WTC11 (cell line): ENCODE measurements around the gene BCS1L. TPM values are rescaled to one million over a fixed set of nuclear protein-coding genes. Genes with fewer than 3 reads are reported as not detected.
A peak's percentile ranks its signal among the peaks of the same experiment; 100 is the strongest.

Experiments
- ATAC-seq: fragments of 200-7000 bp; cut with Tn5 transposase; 2 replicates; pipeline ENCODE4 v1.10.0; 2021; ENCODE audit warnings: mild to moderate bottlenecking, moderate library complexity
- CTCF ChIA-PET: fragments of 300-600 bp; sonication (Branson Sonifier 250); formaldehyde crosslinking; loops from one replicate; lab custom pipeline; 2021; ENCODE audit warnings: antibody characterized with exemption; lab: Charles Lee
- POLR2A ChIA-PET: fragments of 350-600 bp; sonication (Branson Sonifier 250); formaldehyde crosslinking; loops from one replicate; lab custom pipeline; 2021; ENCODE audit warnings: antibody characterized with exemption; lab: Charles Lee
- DNase-seq: peaks from one replicate; pipeline ENCODE4 v3.0.0; 2021; ENCODE audit warnings: low spot score
- H3K27ac Mint-ChIP-seq: 2 replicates; pipeline ENCODE4 v1.8.0; 2021; ENCODE audit warnings: mixed read lengths
- H3K27me3 Mint-ChIP-seq: 2 replicates; pipeline ENCODE4 v1.8.0; 2021; ENCODE audit warnings: low read depth, mild to moderate bottlenecking, moderate library complexity, mixed read lengths
- H3K36me3 Mint-ChIP-seq: 2 replicates; pipeline ENCODE4 v1.8.0; 2021; ENCODE audit warnings: mixed read lengths
- H3K4me1 Mint-ChIP-seq: 2 replicates; pipeline ENCODE4 v1.8.0; 2022; ENCODE audit warnings: mixed read lengths
- H3K4me3 Mint-ChIP-seq: 2 replicates; pipeline ENCODE4 v1.8.0; 2021; ENCODE audit warnings: mild to moderate bottlenecking, moderate library complexity, mixed read lengths
- H3K9me3 Mint-ChIP-seq: 2 replicates; pipeline ENCODE4 v1.8.0; 2021; ENCODE audit warnings: mixed read lengths
- CDX4 ChIP-seq: fragments of 250-450 bp; sonication (Bioruptor Pico); IDR thresholded peaks from 2 replicates; pipeline ENCODE4 v1.9.0; 2021; ENCODE audit warnings: moderate library complexity, mild to moderate bottlenecking, inconsistent platforms, borderline replicate concordance
- ELF4 ChIP-seq: sonication (generic); formaldehyde crosslinking; IDR thresholded peaks from 2 replicates; pipeline ENCODE4 v1.8.1; 2022; ENCODE audit warnings: low read depth, mild to moderate bottlenecking, moderate library complexity, missing genetic modification reagents
- ERG ChIP-seq: fragments of 250-450 bp; sonication (Bioruptor Pico); IDR thresholded peaks from 2 replicates; pipeline ENCODE4 v1.8.0; 2021; ENCODE audit warnings: mild to moderate bottlenecking
- FOXP1 ChIP-seq: sonication (generic); formaldehyde crosslinking; IDR thresholded peaks from 2 replicates; pipeline ENCODE4 v1.8.0; 2022; ENCODE audit warnings: missing genetic modification reagents, mild to moderate bottlenecking, moderate library complexity, borderline replicate concordance
- GABPB1 ChIP-seq: sonication (generic); formaldehyde crosslinking; IDR thresholded peaks from 2 replicates; pipeline ENCODE4 v1.8.1; 2023; ENCODE audit warnings: mild to moderate bottlenecking, missing genetic modification reagents
- IRF2 ChIP-seq: sonication (generic); formaldehyde crosslinking; IDR thresholded peaks from 2 replicates; pipeline ENCODE4 v1.8.0; 2022; ENCODE audit warnings: low read depth, missing genetic modification reagents, borderline replicate concordance
- JUN ChIP-seq: sonication (generic); formaldehyde crosslinking; IDR thresholded peaks from 2 replicates; pipeline ENCODE4 v1.8.0; 2023; ENCODE audit warnings: mild to moderate bottlenecking, missing genetic modification reagents
- KAT7 ChIP-seq: sonication (generic); formaldehyde crosslinking; IDR thresholded peaks from 2 replicates; pipeline ENCODE4 v1.8.1; 2023; ENCODE audit warnings: missing genetic modification reagents, mild to moderate bottlenecking, borderline replicate concordance
- NFATC4 ChIP-seq: fragments of 250-450 bp; sonication (Bioruptor Pico); IDR thresholded peaks from 2 replicates; pipeline ENCODE4 v1.9.0; 2021; ENCODE audit warnings: mild to moderate bottlenecking
- NFE2L1 ChIP-seq: sonication (generic); formaldehyde crosslinking; IDR thresholded peaks from 2 replicates; pipeline ENCODE4 v1.8.1; 2023; ENCODE audit warnings: missing genetic modification reagents
- NFYB ChIP-seq: sonication (generic); formaldehyde crosslinking; conservative IDR thresholded peaks from 2 replicates; pipeline ENCODE4 v1.8.0; 2022; ENCODE audit warnings: low read depth, missing genetic modification reagents
- NR2C2 ChIP-seq: sonication (generic); formaldehyde crosslinking; IDR thresholded peaks from 2 replicates; pipeline ENCODE4 v1.8.0; 2022; ENCODE audit warnings: mild to moderate bottlenecking, missing genetic modification reagents
- NR3C1 ChIP-seq: sonication (generic); formaldehyde crosslinking; conservative IDR thresholded peaks from 2 replicates; pipeline ENCODE4 v1.8.1; 2023; ENCODE audit warnings: low read depth, mild to moderate bottlenecking, missing genetic modification reagents
- OVOL2 ChIP-seq: fragments of 250-450 bp; sonication (Bioruptor Pico); IDR thresholded peaks from 2 replicates; pipeline ENCODE4 v1.9.0; 2021; ENCODE audit warnings: mild to moderate bottlenecking, borderline replicate concordance
- PRRX2 ChIP-seq: fragments of 250-450 bp; sonication (Bioruptor Pico); IDR thresholded peaks from 2 replicates; pipeline ENCODE4 v1.8.0; 2021; ENCODE audit warnings: mild to moderate bottlenecking
- RORB ChIP-seq: fragments of 250-450 bp; sonication (Bioruptor Pico); IDR thresholded peaks from 2 replicates; pipeline ENCODE4 v1.9.0; 2021; ENCODE audit warnings: mild to moderate bottlenecking
- SMAD4 ChIP-seq: sonication (generic); formaldehyde crosslinking; IDR thresholded peaks from 2 replicates; pipeline ENCODE4 v1.8.0; 2022; ENCODE audit warnings: mild to moderate bottlenecking, missing genetic modification reagents
- ZMAT4 ChIP-seq: fragments of 250-450 bp; sonication (Bioruptor Pico); IDR thresholded peaks from 2 replicates; pipeline ENCODE4 v1.9.0; 2021; ENCODE audit warnings: mild to moderate bottlenecking
- ZNF121 ChIP-seq: sonication (generic); formaldehyde crosslinking; IDR thresholded peaks from 2 replicates; pipeline ENCODE4 v1.8.0; 2023; ENCODE audit warnings: missing genetic modification reagents
- ZNF396 ChIP-seq: fragments of 250-450 bp; sonication (Bioruptor Pico); IDR thresholded peaks from 2 replicates; pipeline ENCODE4 v1.8.0; 2021; ENCODE audit warnings: mild to moderate bottlenecking, moderate library complexity, borderline replicate concordance
- ZNF512 ChIP-seq: sonication (generic); formaldehyde crosslinking; IDR thresholded peaks from 2 replicates; pipeline ENCODE4 v1.8.1; 2022; ENCODE audit warnings: missing genetic modification reagents, borderline replicate concordance
- total RNA-seq: library from RNA; stranded (reverse); gene quantifications from 3 replicates; pipeline ENCODE4 v1.2.3, GENCODE V29; 2021
- TF ChIP-seq, protein P1 (sequence below): sonication (generic); formaldehyde crosslinking; IDR thresholded peaks from 2 replicates; pipeline ENCODE4 v1.8.1; 2023; ENCODE audit warnings: mild to moderate bottlenecking, missing genetic modification reagents, moderate library complexity
- TF ChIP-seq, protein P2 (sequence below): sonication (generic); formaldehyde crosslinking; IDR thresholded peaks from 2 replicates; pipeline ENCODE4 v1.8.1; 2022; ENCODE audit warnings: mild to moderate bottlenecking, missing genetic modification reagents, moderate library complexity, borderline replicate concordance
- TF ChIP-seq, protein P3 (sequence below): sonication (generic); formaldehyde crosslinking; IDR thresholded peaks from 2 replicates; pipeline ENCODE4 v1.8.0; 2023; ENCODE audit warnings: missing genetic modification reagents
- TF ChIP-seq, protein P4 (sequence below): fragments of 250-450 bp; sonication (Bioruptor Pico); IDR thresholded peaks from 2 replicates; pipeline ENCODE4 v2.1.2; 2022; ENCODE audit warnings: mild to moderate bottlenecking, moderate library complexity
- TF ChIP-seq, protein P5 (sequence below): sonication (generic); formaldehyde crosslinking; IDR thresholded peaks from 2 replicates; pipeline ENCODE4 v1.8.1; 2022; ENCODE audit warnings: low read depth, missing genetic modification reagents, borderline replicate concordance

Gene BCS1L
- total RNA-seq, 1 experiment from 2014 or later, result 32.7 TPM

DNA sequence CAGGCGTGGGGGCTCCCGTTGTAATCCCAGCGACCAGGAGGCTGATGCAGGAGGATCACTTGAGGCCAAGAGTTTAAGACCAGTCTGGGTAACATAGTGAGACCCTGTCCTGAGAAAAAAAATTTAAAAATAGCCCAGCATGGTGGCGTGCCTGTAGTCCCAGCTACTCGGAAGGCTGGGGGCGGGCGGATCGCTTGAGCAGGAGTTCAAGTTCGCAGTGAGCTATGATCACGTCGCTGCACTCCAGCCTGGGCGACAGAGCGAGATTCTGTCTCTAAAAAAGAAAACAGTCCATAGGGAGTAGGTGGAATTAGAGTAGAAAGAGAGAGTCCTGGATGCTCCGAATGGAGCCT, 50.8 kb downstream of the BCS1L start (continued):
- TF ChIP-seq, protein P1, sequence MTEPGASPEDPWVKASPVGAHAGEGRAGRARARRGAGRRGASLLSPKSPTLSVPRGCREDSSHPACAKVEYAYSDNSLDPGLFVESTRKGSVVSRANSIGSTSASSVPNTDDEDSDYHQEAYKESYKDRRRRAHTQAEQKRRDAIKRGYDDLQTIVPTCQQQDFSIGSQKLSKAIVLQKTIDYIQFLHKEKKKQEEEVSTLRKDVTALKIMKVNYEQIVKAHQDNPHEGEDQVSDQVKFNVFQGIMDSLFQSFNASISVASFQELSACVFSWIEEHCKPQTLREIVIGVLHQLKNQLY (CRISPR knock-in tag), result no peak
- TF ChIP-seq, all 79 proteins: peak for 0

DNA sequence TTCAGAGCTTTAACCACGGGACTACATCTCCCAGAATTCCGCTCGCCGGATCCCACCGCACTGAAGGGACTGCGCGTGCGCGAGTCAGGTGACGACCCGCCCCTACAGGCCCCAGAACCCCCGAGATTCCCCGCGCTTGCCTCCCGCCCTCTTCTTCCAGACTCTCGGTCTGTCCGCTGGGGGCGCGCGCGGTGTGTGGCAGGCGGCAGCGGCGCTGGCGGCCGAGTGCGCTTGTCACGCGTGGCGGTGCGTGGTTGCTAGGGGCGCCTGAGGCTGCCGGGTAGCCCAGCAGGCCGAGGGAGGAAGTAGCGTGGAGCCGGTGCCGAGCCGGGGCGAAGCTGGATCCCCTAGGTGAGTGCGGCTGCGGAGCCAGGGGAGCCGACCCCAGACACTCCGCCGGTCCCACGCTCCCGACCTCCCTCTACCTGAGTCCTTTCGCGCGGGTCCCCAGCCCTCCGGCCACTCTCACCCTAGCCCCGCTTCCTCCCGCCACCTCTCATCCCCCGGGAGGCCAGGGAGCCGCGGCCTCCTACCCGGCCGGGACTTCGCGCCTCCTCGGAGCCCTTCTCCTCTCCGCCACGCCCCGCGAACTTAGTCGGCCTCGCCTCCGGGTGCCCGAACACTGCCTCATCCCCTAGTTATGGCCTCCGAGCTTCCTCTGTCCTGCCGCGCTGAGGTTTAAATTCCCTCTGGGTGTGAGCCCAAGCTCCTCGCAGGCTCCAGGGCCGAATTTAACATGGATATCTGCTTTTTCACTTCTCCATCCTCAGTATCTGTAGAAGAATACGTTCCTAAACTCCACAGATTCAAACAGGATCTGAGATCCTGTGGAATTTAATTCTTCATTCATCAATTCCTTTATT, 51.4 kb downstream of the BCS1L start, which contains the start of gene TTLL4:
Gene TTLL4, plus strand, starts transcription at position 149 of the 863 bp plus-strand sequence. CDS start 26,842 bp downstream, outside the sequence.
- ATAC-seq, result peak; percentile 93
- TF ChIP-seq, protein P2, sequence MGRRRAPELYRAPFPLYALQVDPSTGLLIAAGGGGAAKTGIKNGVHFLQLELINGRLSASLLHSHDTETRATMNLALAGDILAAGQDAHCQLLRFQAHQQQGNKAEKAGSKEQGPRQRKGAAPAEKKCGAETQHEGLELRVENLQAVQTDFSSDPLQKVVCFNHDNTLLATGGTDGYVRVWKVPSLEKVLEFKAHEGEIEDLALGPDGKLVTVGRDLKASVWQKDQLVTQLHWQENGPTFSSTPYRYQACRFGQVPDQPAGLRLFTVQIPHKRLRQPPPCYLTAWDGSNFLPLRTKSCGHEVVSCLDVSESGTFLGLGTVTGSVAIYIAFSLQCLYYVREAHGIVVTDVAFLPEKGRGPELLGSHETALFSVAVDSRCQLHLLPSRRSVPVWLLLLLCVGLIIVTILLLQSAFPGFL, result no peak
- TF ChIP-seq NFYB, result no peak
- TF ChIP-seq, protein P3, sequence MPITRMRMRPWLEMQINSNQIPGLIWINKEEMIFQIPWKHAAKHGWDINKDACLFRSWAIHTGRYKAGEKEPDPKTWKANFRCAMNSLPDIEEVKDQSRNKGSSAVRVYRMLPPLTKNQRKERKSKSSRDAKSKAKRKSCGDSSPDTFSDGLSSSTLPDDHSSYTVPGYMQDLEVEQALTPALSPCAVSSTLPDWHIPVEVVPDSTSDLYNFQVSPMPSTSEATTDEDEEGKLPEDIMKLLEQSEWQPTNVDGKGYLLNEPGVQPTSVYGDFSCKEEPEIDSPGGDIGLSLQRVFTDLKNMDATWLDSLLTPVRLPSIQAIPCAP, result no peak; the same call in 1 of the 2 replicates
- TF ChIP-seq NFATC4 (CRISPR knock-in tag), result no peak
- TF ChIP-seq NR2C2 (CRISPR knock-in tag), result no peak
- no peak for TF ChIP-seq NR3C1 (CRISPR knock-in tag)
- no peak for TF ChIP-seq OVOL2 (CRISPR knock-in tag)
- no peak for TF ChIP-seq ZNF512
- TF ChIP-seq CDX4 (CRISPR knock-in tag), result no peak
- TF ChIP-seq ELF4, result no peak
- TF ChIP-seq GABPB1, result no peak; the same call in 1 of the 2 replicates
- TF ChIP-seq PRRX2 (CRISPR knock-in tag), result no peak
- peak; percentile 84; the same call in 1 of the 2 replicates for TF ChIP-seq JUN (CRISPR knock-in tag)
- TF ChIP-seq FOXP1 (CRISPR knock-in tag), result no peak
- TF ChIP-seq IRF2 (CRISPR knock-in tag), result no peak
- TF ChIP-seq ZNF396, result no peak
- TF ChIP-seq, protein P4, sequence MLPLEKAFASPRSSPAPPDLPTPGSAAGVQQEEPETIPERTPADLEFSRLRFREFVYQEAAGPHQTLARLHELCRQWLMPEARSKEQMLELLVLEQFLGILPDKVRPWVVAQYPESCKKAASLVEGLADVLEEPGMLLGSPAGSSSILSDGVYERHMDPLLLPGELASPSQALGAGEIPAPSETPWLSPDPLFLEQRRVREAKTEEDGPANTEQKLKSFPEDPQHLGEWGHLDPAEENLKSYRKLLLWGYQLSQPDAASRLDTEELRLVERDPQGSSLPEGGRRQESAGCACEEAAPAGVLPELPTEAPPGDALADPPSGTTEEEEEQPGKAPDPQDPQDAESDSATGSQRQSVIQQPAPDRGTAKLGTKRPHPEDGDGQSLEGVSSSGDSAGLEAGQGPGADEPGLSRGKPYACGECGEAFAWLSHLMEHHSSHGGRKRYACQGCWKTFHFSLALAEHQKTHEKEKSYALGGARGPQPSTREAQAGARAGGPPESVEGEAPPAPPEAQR, result no peak
- no peak for TF ChIP-seq SMAD4 (CRISPR knock-in tag)
- no peak for TF ChIP-seq NFE2L1 (CRISPR knock-in tag)
- TF ChIP-seq ZNF121 (CRISPR knock-in tag), result no peak
- TF ChIP-seq RORB (CRISPR knock-in tag), result no peak
- TF ChIP-seq KAT7 (CRISPR knock-in tag), result no peak
- TF ChIP-seq, protein P5, sequence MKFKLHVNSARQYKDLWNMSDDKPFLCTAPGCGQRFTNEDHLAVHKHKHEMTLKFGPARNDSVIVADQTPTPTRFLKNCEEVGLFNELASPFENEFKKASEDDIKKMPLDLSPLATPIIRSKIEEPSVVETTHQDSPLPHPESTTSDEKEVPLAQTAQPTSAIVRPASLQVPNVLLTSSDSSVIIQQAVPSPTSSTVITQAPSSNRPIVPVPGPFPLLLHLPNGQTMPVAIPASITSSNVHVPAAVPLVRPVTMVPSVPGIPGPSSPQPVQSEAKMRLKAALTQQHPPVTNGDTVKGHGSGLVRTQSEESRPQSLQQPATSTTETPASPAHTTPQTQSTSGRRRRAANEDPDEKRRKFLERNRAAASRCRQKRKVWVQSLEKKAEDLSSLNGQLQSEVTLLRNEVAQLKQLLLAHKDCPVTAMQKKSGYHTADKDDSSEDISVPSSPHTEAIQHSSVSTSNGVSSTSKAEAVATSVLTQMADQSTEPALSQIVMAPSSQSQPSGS (CRISPR knock-in tag), result no peak
- no peak for TF ChIP-seq ZMAT4 (CRISPR knock-in tag)
- no peak for TF ChIP-seq ERG (CRISPR knock-in tag)

More for the DNA sequence above, 51.4 kb downstream of the BCS1L start, which contains the start of gene TTLL4:
- Mint-ChIP-seq H3K9me3 (peaks cover 4% of the 10 kb centered on the region), H3K4me3 (peak within 1 kb of the TSS; percentile 98), H3K36me3 (peaks cover 12% of the 10 kb centered on the region), H3K4me1 (peaks cover 11% of the 10 kb centered on the region), H3K27ac (peak within 1 kb of the TSS; percentile 56; the same call in 1 of the 2 replicates), H3K27me3 (no peaks in the 10 kb centered on the region; the same call in 1 of the 2 replicates)
- peak; percentile 97 for DNase-seq
- ChIA-PET POLR2A (interaction anchor here (0.6 to 1.0 kb wide), 4 partner anchors 52 to 494 kb away, joined by 3 to 7 read pairs (median 4); partner anchors contain the start of genes BCS1L and ZNF142), CTCF (interaction anchor here (0.6 to 2.4 kb wide), 28 partner anchors 11 to 292 kb away, joined by 3 to 30 read pairs (median 4); partner anchors contain the start of genes BCS1L, CYP27A1, RNF25 and STK36)
